SK-N-SH treated with all-trans-retinoic acid at 6 μM for 48 hours (cell line): ENCODE data around the gene ADORA2A.

Source experiments
- ATAC-seq: fragments of 200-7000 bp; cut with Tn5 transposase; 3 replicates; pipeline ENCODE4 v1.9.1; 2020; ENCODE audit warnings: mild to moderate bottlenecking, moderate library complexity
- ARNTL ChIP-seq: fragments of 450-650 bp; formaldehyde crosslinking; IDR thresholded peaks from 2 replicates; pipeline ENCODE4 v1.5.0; 2020; ENCODE audit warnings: low read depth, mild to moderate bottlenecking, moderate library complexity, borderline replicate concordance
- BACH2 ChIP-seq: fragments of 250-450 bp; sonication (Bioruptor Pico); IDR thresholded peaks from 2 replicates; pipeline ENCODE4 v1.9.0; 2021; ENCODE audit warnings: mild to moderate bottlenecking, borderline replicate concordance
- CSDC2 ChIP-seq: fragments of 250-450 bp; sonication (Bioruptor Pico); IDR thresholded peaks from 2 replicates; pipeline ENCODE4 v1.5.0; 2020; ENCODE audit warnings: mild to moderate bottlenecking, moderate library complexity
- GLIS3 ChIP-seq: fragments of 250-450 bp; sonication (Bioruptor Pico); IDR thresholded peaks from 2 replicates; pipeline ENCODE4 v1.5.0; 2020; ENCODE audit warnings: mild to moderate bottlenecking, moderate library complexity
- ISL1 ChIP-seq: fragments of 250-450 bp; sonication (Bioruptor Pico); IDR thresholded peaks from 2 replicates; pipeline ENCODE4 v2.1.2; 2022; ENCODE audit warnings: mild to moderate bottlenecking, moderate library complexity
- OSR1 ChIP-seq: fragments of 250-450 bp; sonication (Bioruptor Pico); IDR thresholded peaks from 2 replicates; pipeline ENCODE4 v1.8.0; 2022; ENCODE audit warnings: moderate library complexity, mild to moderate bottlenecking, inconsistent platforms
- PPARA ChIP-seq: fragments of 250-450 bp; sonication (Bioruptor Pico); IDR thresholded peaks from 2 replicates; pipeline ENCODE4 v1.5.0; 2020; ENCODE audit warnings: mild to moderate bottlenecking, borderline replicate concordance
- RARB ChIP-seq: fragments of 250-450 bp; sonication (Bioruptor Pico); IDR thresholded peaks from 2 replicates; pipeline ENCODE4 v1.8.0; 2021; ENCODE audit warnings: mild to moderate bottlenecking, moderate library complexity
- SNAI2 ChIP-seq: fragments of 250-450 bp; sonication (Bioruptor Pico); IDR thresholded peaks from 2 replicates; pipeline ENCODE4 v1.5.0; 2020; ENCODE audit warnings: mild to moderate bottlenecking, moderate library complexity
- TCF4 ChIP-seq: fragments of 250-450 bp; sonication (Bioruptor Pico); IDR thresholded peaks from 2 replicates; pipeline ENCODE4 v1.8.0; 2021; ENCODE audit warnings: mild to moderate bottlenecking, moderate library complexity, borderline replicate concordance
- TOX ChIP-seq: fragments of 250-450 bp; sonication (Bioruptor Pico); IDR thresholded peaks from 2 replicates; pipeline ENCODE4 v1.8.0; 2021; ENCODE audit warnings: mild to moderate bottlenecking, moderate library complexity, borderline replicate concordance
- ZC3H10 ChIP-seq: fragments of 250-450 bp; sonication (Bioruptor Pico); IDR thresholded peaks from 2 replicates; pipeline ENCODE4 v1.5.1; 2021; ENCODE audit warnings: mild to moderate bottlenecking, moderate library complexity
- ZFP3 ChIP-seq: fragments of 250-450 bp; sonication (Bioruptor Pico); IDR thresholded peaks from 2 replicates; pipeline ENCODE4 v1.5.0; 2020; ENCODE audit warnings: mild to moderate bottlenecking, moderate library complexity
- ZFP30 ChIP-seq: fragments of 450-650 bp; formaldehyde crosslinking; IDR thresholded peaks from 2 replicates; pipeline ENCODE4 v1.5.0; 2022; ENCODE audit warnings: mild to moderate bottlenecking, moderate library complexity
- ZNF565 ChIP-seq: fragments of 450-650 bp; formaldehyde crosslinking; conservative IDR thresholded peaks from 2 replicates; pipeline ENCODE4 v1.5.0; 2020; ENCODE audit warnings: low read depth, mild to moderate bottlenecking, moderate library complexity
- ZNF70 ChIP-seq: fragments of 450-650 bp; formaldehyde crosslinking; IDR thresholded peaks from 2 replicates; pipeline ENCODE4 v1.5.0; 2020; ENCODE audit warnings: mild to moderate bottlenecking, moderate library complexity
- ZNF8 ChIP-seq: fragments of 450-650 bp; formaldehyde crosslinking; IDR thresholded peaks from 2 replicates; pipeline ENCODE4 v1.5.0; 2020; ENCODE audit warnings: mild to moderate bottlenecking, moderate library complexity
- TF ChIP-seq, protein P1 (sequence below): fragments of 250-450 bp; sonication (Bioruptor Pico); IDR thresholded peaks from 2 replicates; pipeline ENCODE4 v1.8.0; 2020; ENCODE audit warnings: mild to moderate bottlenecking, moderate library complexity, borderline replicate concordance
- TF ChIP-seq, protein P2 (sequence below): fragments of 250-450 bp; sonication (Bioruptor Pico); IDR thresholded peaks from 2 replicates; pipeline ENCODE4 v1.5.1; 2021; ENCODE audit warnings: mild to moderate bottlenecking, moderate library complexity
- TF ChIP-seq, protein P3 (sequence below): fragments of 250-450 bp; sonication (Bioruptor Pico); IDR thresholded peaks from 2 replicates; pipeline ENCODE4 v1.5.1; 2020; ENCODE audit warnings: low read depth, mild to moderate bottlenecking, moderate library complexity
- TF ChIP-seq, protein P4 (sequence below): fragments of 250-450 bp; sonication (Bioruptor Pico); IDR thresholded peaks from 2 replicates; pipeline ENCODE4 v1.5.0; 2020; ENCODE audit warnings: mild to moderate bottlenecking, moderate library complexity

The ADORA2A gene

DNA sequence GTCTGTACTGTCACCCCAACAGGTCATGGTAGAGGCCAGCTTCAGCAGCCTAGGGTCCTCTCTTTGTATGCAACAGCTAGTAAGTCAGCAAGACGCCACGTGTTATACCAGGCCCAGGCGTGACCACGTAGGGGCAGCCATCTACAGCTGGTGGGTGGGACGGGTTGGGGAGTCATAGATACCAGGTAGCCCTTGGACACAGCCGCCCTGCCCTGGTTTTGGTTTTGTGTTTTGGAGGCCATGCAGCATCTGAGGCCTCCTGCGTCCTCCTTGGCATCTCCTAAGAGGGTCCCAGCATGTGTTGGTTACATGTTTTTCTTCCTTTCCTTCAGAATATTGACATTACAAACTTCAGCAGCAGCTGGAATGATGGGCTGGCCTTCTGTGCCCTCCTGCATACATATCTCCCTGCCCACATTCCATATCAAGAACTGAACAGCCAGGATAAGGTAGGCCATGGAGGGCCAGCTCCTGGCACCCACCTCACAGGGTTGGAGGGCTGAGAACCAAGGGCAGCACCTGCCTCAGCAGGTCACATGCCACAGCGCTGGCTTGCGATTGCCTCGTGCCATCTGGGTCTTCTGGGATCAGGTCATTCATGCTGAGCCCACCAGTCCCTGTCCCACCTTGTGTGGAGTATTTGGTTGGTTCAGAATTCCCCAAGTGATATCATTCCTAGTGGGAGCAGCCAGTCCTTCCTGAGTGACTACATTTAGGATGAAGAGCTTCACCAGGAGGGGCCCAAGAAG lies 16.0 kb upstream of the ADORA2A start (continued):
- TF ChIP-seq, protein P1, sequence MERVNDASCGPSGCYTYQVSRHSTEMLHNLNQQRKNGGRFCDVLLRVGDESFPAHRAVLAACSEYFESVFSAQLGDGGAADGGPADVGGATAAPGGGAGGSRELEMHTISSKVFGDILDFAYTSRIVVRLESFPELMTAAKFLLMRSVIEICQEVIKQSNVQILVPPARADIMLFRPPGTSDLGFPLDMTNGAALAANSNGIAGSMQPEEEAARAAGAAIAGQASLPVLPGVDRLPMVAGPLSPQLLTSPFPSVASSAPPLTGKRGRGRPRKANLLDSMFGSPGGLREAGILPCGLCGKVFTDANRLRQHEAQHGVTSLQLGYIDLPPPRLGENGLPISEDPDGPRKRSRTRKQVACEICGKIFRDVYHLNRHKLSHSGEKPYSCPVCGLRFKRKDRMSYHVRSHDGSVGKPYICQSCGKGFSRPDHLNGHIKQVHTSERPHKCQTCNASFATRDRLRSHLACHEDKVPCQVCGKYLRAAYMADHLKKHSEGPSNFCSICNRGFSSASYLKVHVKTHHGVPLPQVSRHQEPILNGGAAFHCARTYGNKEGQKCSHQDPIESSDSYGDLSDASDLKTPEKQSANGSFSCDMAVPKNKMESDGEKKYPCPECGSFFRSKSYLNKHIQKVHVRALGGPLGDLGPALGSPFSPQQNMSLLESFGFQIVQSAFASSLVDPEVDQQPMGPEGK (CRISPR knock-in tag) = no peak

DNA sequence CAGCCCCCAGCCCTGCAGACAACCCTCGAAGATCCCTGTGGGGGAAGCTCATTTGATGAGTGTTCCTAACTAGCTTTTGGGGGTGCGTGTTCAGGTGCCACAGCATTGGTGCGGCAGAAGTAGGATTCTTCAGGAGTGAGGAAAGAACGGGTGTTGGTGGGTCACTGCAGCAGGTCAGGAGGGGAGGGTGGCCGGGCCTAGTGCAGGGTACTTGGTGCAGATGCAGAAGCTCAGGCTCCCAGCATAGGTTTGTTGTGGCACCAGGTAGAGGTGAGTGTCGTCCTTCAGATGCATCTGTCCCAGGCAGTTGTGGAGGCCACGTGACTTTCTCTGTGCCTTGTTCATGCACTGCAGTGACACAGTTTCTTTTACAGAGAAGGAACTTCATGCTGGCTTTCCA lies 15.1 kb upstream of the ADORA2A start:
- ATAC-seq = no peak
- no peak for TF ChIP-seq ZFP3
- TF ChIP-seq TOX = no peak
- TF ChIP-seq ZC3H10 (CRISPR knock-in tag) = no peak
- TF ChIP-seq GLIS3 (CRISPR knock-in tag) = no peak
- TF ChIP-seq, protein P1 (CRISPR knock-in tag) = no peak
- TF ChIP-seq ZFP30 = no peak
- no peak for TF ChIP-seq ZNF565 (CRISPR knock-in tag)
- no peak for TF ChIP-seq RARB (CRISPR knock-in tag)
- no peak for TF ChIP-seq TCF4 (CRISPR knock-in tag)

DNA sequence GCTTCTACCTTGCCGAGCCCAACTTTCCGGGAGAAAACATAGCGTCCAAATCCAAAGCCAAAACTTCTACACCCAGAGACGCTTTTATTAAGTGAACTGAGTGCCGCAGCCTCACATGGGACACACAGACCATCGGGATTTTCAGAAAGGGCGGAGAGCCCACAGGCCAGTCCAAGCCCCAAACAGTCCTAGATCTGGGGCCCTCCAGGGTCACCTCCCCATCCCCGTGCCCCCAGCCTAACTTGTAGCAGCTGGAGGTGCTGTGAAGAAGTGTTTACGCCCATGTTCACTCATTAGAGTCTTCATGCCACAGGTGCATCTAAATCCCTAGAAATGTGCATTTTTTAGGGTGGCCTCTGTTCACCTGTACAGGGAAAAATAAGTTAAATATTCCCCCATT lies 14.1 kb upstream of the ADORA2A start:
- no peak for ATAC-seq

DNA sequence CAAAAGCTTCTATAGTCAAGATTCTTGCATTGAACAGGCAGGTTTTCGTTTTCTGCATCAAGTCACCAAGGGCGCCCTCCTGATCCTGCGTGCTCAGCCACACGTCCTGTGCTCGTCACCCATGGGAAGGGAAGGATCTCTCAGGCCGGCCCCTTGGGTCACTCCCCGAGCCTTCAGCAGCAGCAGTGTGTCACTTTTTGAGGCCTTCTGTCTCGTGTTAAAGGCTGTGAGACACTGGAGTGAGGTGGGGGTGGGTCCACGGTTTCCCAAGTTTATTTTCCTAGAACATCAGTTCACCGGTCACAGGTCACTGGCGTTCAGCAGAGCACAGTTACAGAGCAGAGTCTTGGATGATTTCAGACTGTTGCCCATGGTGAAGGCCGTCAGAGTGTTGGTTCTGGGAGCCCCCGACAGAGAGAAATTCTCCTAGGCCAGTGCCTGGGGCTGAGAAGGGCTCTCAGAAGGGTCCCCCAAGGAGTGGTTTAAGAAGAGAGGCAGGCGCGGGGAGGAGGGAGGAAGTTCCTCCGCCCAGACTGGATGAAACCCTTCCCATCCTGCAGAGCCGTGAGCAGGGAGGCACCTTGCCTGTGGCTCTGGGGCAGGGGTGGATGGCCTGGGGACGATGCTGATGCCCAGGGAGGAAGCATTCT lies 13.5 kb upstream of the ADORA2A start:
- ATAC-seq = no peak
- TF ChIP-seq CSDC2 (CRISPR knock-in tag) = no peak
- no peak for TF ChIP-seq TOX
- no peak for TF ChIP-seq GLIS3 (CRISPR knock-in tag)
- no peak for TF ChIP-seq RARB (CRISPR knock-in tag)
- TF ChIP-seq ZNF8 = no peak
- TF ChIP-seq ZC3H10 (CRISPR knock-in tag) = no peak
- TF ChIP-seq ZFP30 = no peak
- TF ChIP-seq ZNF70 = no peak
- TF ChIP-seq, protein P2, sequence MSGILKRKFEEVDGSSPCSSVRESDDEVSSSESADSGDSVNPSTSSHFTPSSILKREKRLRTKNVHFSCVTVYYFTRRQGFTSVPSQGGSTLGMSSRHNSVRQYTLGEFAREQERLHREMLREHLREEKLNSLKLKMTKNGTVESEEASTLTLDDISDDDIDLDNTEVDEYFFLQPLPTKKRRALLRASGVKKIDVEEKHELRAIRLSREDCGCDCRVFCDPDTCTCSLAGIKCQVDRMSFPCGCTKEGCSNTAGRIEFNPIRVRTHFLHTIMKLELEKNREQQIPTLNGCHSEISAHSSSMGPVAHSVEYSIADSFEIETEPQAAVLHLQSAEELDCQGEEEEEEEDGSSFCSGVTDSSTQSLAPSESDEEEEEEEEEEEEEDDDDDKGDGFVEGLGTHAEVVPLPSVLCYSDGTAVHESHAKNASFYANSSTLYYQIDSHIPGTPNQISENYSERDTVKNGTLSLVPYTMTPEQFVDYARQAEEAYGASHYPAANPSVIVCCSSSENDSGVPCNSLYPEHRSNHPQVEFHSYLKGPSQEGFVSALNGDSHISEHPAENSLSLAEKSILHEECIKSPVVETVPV (CRISPR knock-in tag) = no peak
- TF ChIP-seq SNAI2 (CRISPR knock-in tag) = no peak
- TF ChIP-seq, protein P1 (CRISPR knock-in tag) = no peak
- no peak for TF ChIP-seq ARNTL
- TF ChIP-seq TCF4 (CRISPR knock-in tag) = no peak
- no peak for TF ChIP-seq OSR1 (CRISPR knock-in tag)
- no peak for TF ChIP-seq ZNF565 (CRISPR knock-in tag)
- TF ChIP-seq ZFP3 = no peak

More for the DNA sequence above, 14.1 kb upstream of the ADORA2A start:
- TF ChIP-seq ISL1 (CRISPR knock-in tag) (no peak), SNAI2 (CRISPR knock-in tag) (no peak), ZNF8 (no peak), ZFP30 (no peak), ARNTL (no peak), TOX (no peak), BACH2 (CRISPR knock-in tag) (no peak), ZNF565 (CRISPR knock-in tag) (no peak), PPARA (CRISPR knock-in tag) (no peak), CSDC2 (CRISPR knock-in tag) (no peak), TCF4 (CRISPR knock-in tag) (no peak)
- TF ChIP-seq, protein P3, sequence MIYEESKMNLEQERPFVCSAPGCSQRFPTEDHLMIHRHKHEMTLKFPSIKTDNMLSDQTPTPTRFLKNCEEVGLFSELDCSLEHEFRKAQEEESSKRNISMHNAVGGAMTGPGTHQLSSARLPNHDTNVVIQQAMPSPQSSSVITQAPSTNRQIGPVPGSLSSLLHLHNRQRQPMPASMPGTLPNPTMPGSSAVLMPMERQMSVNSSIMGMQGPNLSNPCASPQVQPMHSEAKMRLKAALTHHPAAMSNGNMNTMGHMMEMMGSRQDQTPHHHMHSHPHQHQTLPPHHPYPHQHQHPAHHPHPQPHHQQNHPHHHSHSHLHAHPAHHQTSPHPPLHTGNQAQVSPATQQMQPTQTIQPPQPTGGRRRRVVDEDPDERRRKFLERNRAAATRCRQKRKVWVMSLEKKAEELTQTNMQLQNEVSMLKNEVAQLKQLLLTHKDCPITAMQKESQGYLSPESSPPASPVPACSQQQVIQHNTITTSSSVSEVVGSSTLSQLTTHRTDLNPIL (CRISPR knock-in tag) = no peak
- TF ChIP-seq, protein P4, sequence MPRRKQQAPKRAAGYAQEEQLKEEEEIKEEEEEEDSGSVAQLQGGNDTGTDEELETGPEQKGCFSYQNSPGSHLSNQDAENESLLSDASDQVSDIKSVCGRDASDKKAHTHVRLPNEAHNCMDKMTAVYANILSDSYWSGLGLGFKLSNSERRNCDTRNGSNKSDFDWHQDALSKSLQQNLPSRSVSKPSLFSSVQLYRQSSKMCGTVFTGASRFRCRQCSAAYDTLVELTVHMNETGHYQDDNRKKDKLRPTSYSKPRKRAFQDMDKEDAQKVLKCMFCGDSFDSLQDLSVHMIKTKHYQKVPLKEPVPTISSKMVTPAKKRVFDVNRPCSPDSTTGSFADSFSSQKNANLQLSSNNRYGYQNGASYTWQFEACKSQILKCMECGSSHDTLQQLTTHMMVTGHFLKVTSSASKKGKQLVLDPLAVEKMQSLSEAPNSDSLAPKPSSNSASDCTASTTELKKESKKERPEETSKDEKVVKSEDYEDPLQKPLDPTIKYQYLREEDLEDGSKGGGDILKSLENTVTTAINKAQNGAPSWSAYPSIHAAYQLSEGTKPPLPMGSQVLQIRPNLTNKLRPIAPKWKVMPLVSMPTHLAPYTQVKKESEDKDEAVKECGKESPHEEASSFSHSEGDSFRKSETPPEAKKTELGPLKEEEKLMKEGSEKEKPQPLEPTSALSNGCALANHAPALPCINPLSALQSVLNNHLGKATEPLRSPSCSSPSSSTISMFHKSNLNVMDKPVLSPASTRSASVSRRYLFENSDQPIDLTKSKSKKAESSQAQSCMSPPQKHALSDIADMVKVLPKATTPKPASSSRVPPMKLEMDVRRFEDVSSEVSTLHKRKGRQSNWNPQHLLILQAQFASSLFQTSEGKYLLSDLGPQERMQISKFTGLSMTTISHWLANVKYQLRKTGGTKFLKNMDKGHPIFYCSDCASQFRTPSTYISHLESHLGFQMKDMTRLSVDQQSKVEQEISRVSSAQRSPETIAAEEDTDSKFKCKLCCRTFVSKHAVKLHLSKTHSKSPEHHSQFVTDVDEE (CRISPR knock-in tag) = no peak
